ENCODE data around the gene CHD6.

CHD6 gene

GRCh38 chr20:41505184-41505583 is 113.0 kb downstream of the CHD6 start:
- no peak for DNase-seq

- DNase-seq = no peak
These were observed 116.8 kb downstream of the CHD6 start for GRCh38 chr20:41501376-41501775.

- peak; percentile 62 for DNase-seq
These were observed 118.0 kb downstream of the CHD6 start for GRCh38 chr20:41499961-41500725.

GRCh38 chr20:41499064-41499463 is 119.1 kb downstream of the CHD6 start:
- no peak for DNase-seq

- DNase-seq = no peak
These were observed 120.8 kb downstream of the CHD6 start for GRCh38 chr20:41497186-41497895.

- no peak for DNase-seq
These were observed 123.7 kb downstream of the CHD6 start for GRCh38 chr20:41494451-41494850.

GRCh38 chr20:41483553-41483930 is 134.6 kb downstream of the CHD6 start:
- peak; percentile 29 for DNase-seq

GRCh38 chr20:41482647-41483552 is 135.3 kb downstream of the CHD6 start:
- DNase-seq = peak; percentile 96

GRCh38 chr20:41480054-41480770 is 138.0 kb downstream of the CHD6 start:
- DNase-seq = no peak

GRCh38 chr20:41479113-41479512 is 139.1 kb downstream of the CHD6 start:
- DNase-seq = no peak

- DNase-seq = no peak
These were observed 140.2 kb downstream of the CHD6 start for GRCh38 chr20:41478026-41478425.

- no peak for DNase-seq
These were observed 141.7 kb downstream of the CHD6 start for GRCh38 chr20:41476446-41476845.

GRCh38 chr20:41476013-41476441 is 142.2 kb downstream of the CHD6 start:
- peak; percentile 54 for DNase-seq

- DNase-seq = no peak
These were observed 142.7 kb downstream of the CHD6 start for GRCh38 chr20:41475503-41475902.

GRCh38 chr20:41470362-41471095 is 147.6 kb downstream of the CHD6 start:
- DNase-seq = no peak

- DNase-seq = no peak
These were observed 148.3 kb downstream of the CHD6 start for GRCh38 chr20:41469868-41470267.

- DNase-seq = no peak
These were observed 149.1 kb downstream of the CHD6 start for GRCh38 chr20:41468994-41469600.

- DNase-seq = no peak
These were observed 150.5 kb downstream of the CHD6 start for GRCh38 chr20:41467690-41468089.

GRCh38 chr20:41467220-41467619 is 151.0 kb downstream of the CHD6 start:
- no peak for DNase-seq

GRCh38 chr20:41463567-41463966 is 154.6 kb downstream of the CHD6 start:
- no peak for DNase-seq

Data from fibroblast of skin of scalp (primary cell).